Measurements from ENCODE around the gene NNMT. TPM values are rescaled to one million over a fixed set of nuclear protein-coding genes. Genes with fewer than 3 reads are reported as not detected.

NNMT gene
- total RNA-seq, 1 donor from 2014 or later: 2,593 TPM

GRCh38 chr11:114346709-114347141, 50.5 kb downstream of the NNMT start:
- DNase-seq (ENCODE audit: low read depth): no peak

- DNase-seq (ENCODE audit: low read depth): peak; percentile 59
Measured at GRCh38 chr11:114348200-114349191, 52.3 kb downstream of the NNMT start.

- no peak for DNase-seq (ENCODE audit: low read depth)
Measured at GRCh38 chr11:114350022-114350421, 53.8 kb downstream of the NNMT start.

- DNase-seq (ENCODE audit: low read depth): no peak
Measured at GRCh38 chr11:114353443-114353842, 57.2 kb downstream of the NNMT start.

GRCh38 chr11:114354076-114354475, 57.9 kb downstream of the NNMT start:
- DNase-seq (ENCODE audit: low read depth): peak; percentile 80

GRCh38 chr11:114358716-114359115, 62.5 kb downstream of the NNMT start:
- DNase-seq (ENCODE audit: low read depth): peak; percentile 43

- no peak for DNase-seq (ENCODE audit: low read depth)
Measured at GRCh38 chr11:114359342-114359741, 63.1 kb downstream of the NNMT start.

- DNase-seq (ENCODE audit: low read depth): no peak
Measured at GRCh38 chr11:114362326-114362725, 66.1 kb downstream of the NNMT start.

GRCh38 chr11:114362958-114363357, 66.8 kb downstream of the NNMT start:
- no peak for DNase-seq (ENCODE audit: low read depth)

Other genes starting within 250 kb of the NNMT start
- gene ZBTB16, start 236.7 kb upstream of the NNMT start, total RNA-seq: 5.7 and 53.7 TPM in 2 replicates
- 0.52 and 3.1 TPM in 2 replicates for gene C11orf71, start 104.1 kb downstream of the NNMT start, total RNA-seq
- 60.6 and 81.1 TPM in 2 replicates for gene RBM7, start 104.3 kb downstream of the NNMT start, total RNA-seq
- 166 and 170 TPM in 2 replicates for gene REXO2, start 143.1 kb downstream of the NNMT start, total RNA-seq